Activated naive CD8-positive, alpha-beta T cell treated with anti-CD3 and anti-CD28 coated beads for 36 hours (primary cell): ENCODE results near the gene PNLIPRP1. TPM values are rescaled to one million over a fixed set of nuclear protein-coding genes. Genes with fewer than 3 reads are reported as not detected.

Experiments
- DNase-seq: peaks from one replicate; pipeline ENCODE4 v3.0.0; 2021
- H3K27ac Mint-ChIP-seq: one replicate; pipeline ENCODE4 v1.8.0; 2022; ENCODE audit warnings: mild to moderate bottlenecking, moderate library complexity, mixed read lengths
- H3K27me3 Mint-ChIP-seq: one replicate; pipeline ENCODE4 v1.8.0; 2022; ENCODE audit warnings: mild to moderate bottlenecking, mixed read lengths
- H3K36me3 Mint-ChIP-seq: one replicate; pipeline ENCODE4 v1.8.0; 2021; ENCODE audit warnings: mild to moderate bottlenecking, mixed read lengths
- H3K4me1 Mint-ChIP-seq: one replicate; pipeline ENCODE4 v1.8.0; 2021; ENCODE audit warnings: mixed read lengths
- H3K4me3 Mint-ChIP-seq: one replicate; pipeline ENCODE4 v1.8.0; 2022; ENCODE audit warnings: mild to moderate bottlenecking, moderate library complexity, mixed read lengths
- H3K9me3 Mint-ChIP-seq: one replicate; pipeline ENCODE4 v1.8.0; 2022; ENCODE audit warnings: mixed read lengths
- total RNA-seq, 2 experiments: library from RNA; stranded (reverse); gene quantifications; one replicate each; pipeline ENCODE4 v1.2.3, GENCODE V29; 2021

Gene PNLIPRP1
- total RNA-seq = not detected

GRCh38 chr10:116590590-116591444 lies at the start of gene PNLIPRP1:
PNLIPRP1 (plus strand) TSS chr10:116590959; CDS start chr10:116591130, 171 bp downstream.
- Mint-ChIP-seq H3K9me3 (no peaks in the 10 kb centered on the region), H3K36me3 (no peaks in the 10 kb centered on the region), H3K4me3 (no peak within 1 kb of the TSS), H3K27ac (no peak within 1 kb of the TSS), H3K4me1 (no peaks in the 10 kb centered on the region), H3K27me3 (no peaks in the 10 kb centered on the region)
- no peak for DNase-seq

GRCh38 chr10:116542007-116542677 lies 48.6 kb upstream of the PNLIPRP1 start:
- Mint-ChIP-seq H3K27me3 (peaks cover 9% of the 10 kb centered on the region), H3K9me3 (no peaks in the 10 kb centered on the region), H3K4me3 (no peak overlapping the region), H3K27ac (no peak overlapping the region), H3K36me3 (no peaks in the 10 kb centered on the region), H3K4me1 (no peaks in the 10 kb centered on the region)
- DNase-seq = no peak

- no peaks in the 10 kb centered on the region for H3K36me3 Mint-ChIP-seq
- H3K4me1 Mint-ChIP-seq = no peaks in the 10 kb centered on the region
Measured at GRCh38 chr10:116545122-116545521, 45.6 kb upstream of the PNLIPRP1 start.

GRCh38 chr10:116545756-116546155 lies 45.0 kb upstream of the PNLIPRP1 start, which contains the start of gene PNLIP:
PNLIP (plus strand) TSS chr10:116545931; CDS start chr10:116546093, 162 bp downstream.
- no peak for DNase-seq
- H3K36me3 Mint-ChIP-seq = no peaks in the 10 kb centered on the region
- H3K27me3 Mint-ChIP-seq = peaks cover under 1% of the 10 kb centered on the region
- no peak within 1 kb of the TSS for H3K27ac Mint-ChIP-seq
- H3K4me1 Mint-ChIP-seq = no peaks in the 10 kb centered on the region
- no peak within 1 kb of the TSS for H3K4me3 Mint-ChIP-seq
- no peaks in the 10 kb centered on the region for H3K9me3 Mint-ChIP-seq

More at GRCh38 chr10:116545122-116545521, 45.6 kb upstream of the PNLIPRP1 start:
- no peak overlapping the region for H3K4me3 Mint-ChIP-seq
- no peak overlapping the region for H3K27ac Mint-ChIP-seq
- H3K27me3 Mint-ChIP-seq = peaks cover 4% of the 10 kb centered on the region
- DNase-seq = no peak
- H3K9me3 Mint-ChIP-seq = no peaks in the 10 kb centered on the region

- no peak overlapping the region for H3K27ac Mint-ChIP-seq
- H3K4me3 Mint-ChIP-seq = no peak overlapping the region
- H3K36me3 Mint-ChIP-seq = no peaks in the 10 kb centered on the region
- H3K27me3 Mint-ChIP-seq = no peaks in the 10 kb centered on the region
- no peaks in the 10 kb centered on the region for H3K9me3 Mint-ChIP-seq
- H3K4me1 Mint-ChIP-seq = no peaks in the 10 kb centered on the region
- no peak for DNase-seq
Measured at GRCh38 chr10:116548301-116548700, 42.5 kb upstream of the PNLIPRP1 start.

- Mint-ChIP-seq H3K9me3 (no peaks in the 10 kb centered on the region), H3K27me3 (peaks cover 2% of the 10 kb centered on the region), H3K4me3 (no peak overlapping the region), H3K4me1 (no peaks in the 10 kb centered on the region), H3K36me3 (no peaks in the 10 kb centered on the region), H3K27ac (no peak overlapping the region)
- no peak for DNase-seq
Measured at GRCh38 chr10:116553378-116553980, 37.3 kb upstream of the PNLIPRP1 start.

GRCh38 chr10:116554628-116555027 lies 36.1 kb upstream of the PNLIPRP1 start:
- Mint-ChIP-seq H3K36me3 (no peaks in the 10 kb centered on the region), H3K27ac (no peak overlapping the region), H3K4me3 (no peak overlapping the region), H3K9me3 (no peaks in the 10 kb centered on the region), H3K27me3 (peaks cover 9% of the 10 kb centered on the region), H3K4me1 (no peaks in the 10 kb centered on the region)
- DNase-seq = no peak

GRCh38 chr10:116555880-116556279 lies 34.9 kb upstream of the PNLIPRP1 start:
- peaks cover 9% of the 10 kb centered on the region for H3K27me3 Mint-ChIP-seq
- H3K4me3 Mint-ChIP-seq = no peak overlapping the region
- DNase-seq = no peak
- H3K27ac Mint-ChIP-seq = no peak overlapping the region
- H3K36me3 Mint-ChIP-seq = no peaks in the 10 kb centered on the region
- no peaks in the 10 kb centered on the region for H3K9me3 Mint-ChIP-seq
- no peaks in the 10 kb centered on the region for H3K4me1 Mint-ChIP-seq

- H3K27me3 Mint-ChIP-seq = peaks cover 9% of the 10 kb centered on the region
- no peak overlapping the region for H3K4me3 Mint-ChIP-seq
- no peaks in the 10 kb centered on the region for H3K9me3 Mint-ChIP-seq
- no peak for DNase-seq
- H3K36me3 Mint-ChIP-seq = no peaks in the 10 kb centered on the region
- H3K27ac Mint-ChIP-seq = no peak overlapping the region
- H3K4me1 Mint-ChIP-seq = no peaks in the 10 kb centered on the region
Measured at GRCh38 chr10:116557305-116557880, 33.4 kb upstream of the PNLIPRP1 start.

- no peak for DNase-seq
- H3K4me1 Mint-ChIP-seq = no peaks in the 10 kb centered on the region
- H3K4me3 Mint-ChIP-seq = no peak overlapping the region
- H3K27ac Mint-ChIP-seq = no peak overlapping the region
- peaks cover 4% of the 10 kb centered on the region for H3K27me3 Mint-ChIP-seq
- no peaks in the 10 kb centered on the region for H3K9me3 Mint-ChIP-seq
- H3K36me3 Mint-ChIP-seq = no peaks in the 10 kb centered on the region
Measured at GRCh38 chr10:116565534-116565933, 25.2 kb upstream of the PNLIPRP1 start.

- DNase-seq = no peak
- Mint-ChIP-seq H3K9me3 (no peaks in the 10 kb centered on the region), H3K4me1 (no peaks in the 10 kb centered on the region), H3K27ac (no peak overlapping the region), H3K27me3 (peaks cover 6% of the 10 kb centered on the region), H3K36me3 (no peaks in the 10 kb centered on the region), H3K4me3 (no peak overlapping the region)
Measured at GRCh38 chr10:116566932-116567331, 23.8 kb upstream of the PNLIPRP1 start.

- H3K9me3 Mint-ChIP-seq = no peaks in the 10 kb centered on the region
Measured at GRCh38 chr10:116567335-116567734, 23.4 kb upstream of the PNLIPRP1 start.

GRCh38 chr10:116574797-116575196 lies 16.0 kb upstream of the PNLIPRP1 start:
- H3K27me3 Mint-ChIP-seq = peaks cover 26% of the 10 kb centered on the region
- no peaks in the 10 kb centered on the region for H3K4me1 Mint-ChIP-seq
- no peak overlapping the region for H3K27ac Mint-ChIP-seq
- H3K4me3 Mint-ChIP-seq = no peak overlapping the region
- peaks cover 1% of the 10 kb centered on the region for H3K9me3 Mint-ChIP-seq
- DNase-seq = no peak
- no peaks in the 10 kb centered on the region for H3K36me3 Mint-ChIP-seq

More at GRCh38 chr10:116567335-116567734, 23.4 kb upstream of the PNLIPRP1 start:
- H3K4me3 Mint-ChIP-seq = no peak overlapping the region
- H3K36me3 Mint-ChIP-seq = no peaks in the 10 kb centered on the region
- H3K27ac Mint-ChIP-seq = no peak overlapping the region
- no peaks in the 10 kb centered on the region for H3K4me1 Mint-ChIP-seq
- peaks cover 8% of the 10 kb centered on the region for H3K27me3 Mint-ChIP-seq
- DNase-seq = no peak

GRCh38 chr10:116587878-116588591 lies 2.7 kb upstream of the PNLIPRP1 start:
- Mint-ChIP-seq H3K4me1 (no peaks in the 10 kb centered on the region), H3K36me3 (no peaks in the 10 kb centered on the region), H3K4me3 (no peak overlapping the region), H3K27ac (no peak overlapping the region), H3K27me3 (no peaks in the 10 kb centered on the region), H3K9me3 (no peaks in the 10 kb centered on the region)
- no peak for DNase-seq
